ENCODE measurements around the gene WFIKKN1. TPM values are rescaled to one million over a fixed set of nuclear protein-coding genes. Genes with fewer than 3 reads are reported as not detected.
A peak's percentile ranks its signal among the peaks of the same experiment; 100 is the strongest.

Gene WFIKKN1
- total RNA-seq, 5 donors from 2014 or later (not counting 1 experiment from before 2014, with no cell fraction given) = 0.15 to 1.5 (median 1.0) TPM

- peaks cover 0 to 16% (median 15%) of the 10 kb centered on the region in 3 donors for H3K4me1 Mint-ChIP-seq
- no peak overlapping the region for H3K27ac Mint-ChIP-seq
- CTCF ChIA-PET = no interaction called here
- peaks cover 0 to 7% of the 10 kb centered on the region in 2 donors for H3K36me3 ChIP-seq (ENCODE audit: control insufficient read depth in 2 of 2, extremely low read depth in 1 of 2, insufficient read depth in 1 of 2, low read length in 1 of 2)
- 5% methylated on average over 37 of the region's 44 CpGs for WGBS (ENCODE audit: insufficient coverage)
- ATAC-seq (replicated peaks in 1 of 4) (peak; percentile 2 to 11 (median 8)), DNase-seq (no peak)
- no peaks in the 10 kb centered on the region for H3K9me3 ChIP-seq
- peak overlapping the region; percentile 54 to 65 (median 65) for H3K4me3 Mint-ChIP-seq
- no peaks in the 10 kb centered on the region for H3K9me3 Mint-ChIP-seq
- peak overlapping the region in 1 of 2 donors; percentile 74 for H3K4me3 ChIP-seq (ENCODE audit: control insufficient read depth in 1 of 2, extremely low read depth in 1 of 2, low read length in 1 of 2)
- no peaks in the 10 kb centered on the region for H3K27me3 Mint-ChIP-seq
- H3K27me3 ChIP-seq (replicated peaks in 1 of 2; ENCODE audit: control insufficient read depth in 2 of 2, extremely low read depth in 1 of 2, insufficient read depth in 2 of 2, low read length in 1 of 2) = no peaks in the 10 kb centered on the region
- H3K4me1 ChIP-seq (ENCODE audit: control insufficient read depth in 1 of 2, extremely low read depth in 1 of 2, insufficient read depth in 2 of 2, low read length in 2 of 2) = peaks cover 5 to 27% of the 10 kb centered on the region in 2 experiments
- POLR2A ChIA-PET = no interaction called here
- H3K27ac ChIP-seq (ENCODE audit: low read length) = no peak overlapping the region
- H3K36me3 Mint-ChIP-seq = no peaks in the 10 kb centered on the region
These were observed 18.8 kb downstream of the WFIKKN1 start for GRCh38 chr16:649631-650030.

GRCh38 chr16:651844-652243 lies 21.1 kb downstream of the WFIKKN1 start:
- H3K4me3 Mint-ChIP-seq = peak overlapping the region in 1 of 3 donors; percentile 23

GRCh38 chr16:652454-653305 lies 21.9 kb downstream of the WFIKKN1 start:
- ChIA-PET CTCF (no interaction called here), POLR2A (no interaction called here)
- Histone ChIP-seq H3K27me3 (replicated peaks in 1 of 2; ENCODE audit: control insufficient read depth in 2 of 2, extremely low read depth in 1 of 2, insufficient read depth in 2 of 2, low read length in 1 of 2) (no peaks in the 10 kb centered on the region), H3K27ac (ENCODE audit: low read length) (no peak overlapping the region), H3K9me3 (no peaks in the 10 kb centered on the region), H3K4me1 (ENCODE audit: control insufficient read depth in 1 of 2, extremely low read depth in 1 of 2, insufficient read depth in 2 of 2, low read length in 2 of 2) (peaks cover 5 to 20% of the 10 kb centered on the region in 2 experiments), H3K4me3 (ENCODE audit: control insufficient read depth in 1 of 2, extremely low read depth in 1 of 2, low read length in 1 of 2) (no peak overlapping the region), H3K36me3 (ENCODE audit: control insufficient read depth in 2 of 2, extremely low read depth in 1 of 2, insufficient read depth in 1 of 2, low read length in 1 of 2) (peaks cover 0 to 7% of the 10 kb centered on the region in 2 donors)
- no peak for ATAC-seq (replicated peaks in 1 of 4)
- Mint-ChIP-seq H3K9me3 (no peaks in the 10 kb centered on the region), H3K4me1 (peaks cover 0 to 13% (median 13%) of the 10 kb centered on the region in 3 donors), H3K27me3 (no peaks in the 10 kb centered on the region), H3K4me3 (no peak overlapping the region), H3K36me3 (no peaks in the 10 kb centered on the region), H3K27ac (no peak overlapping the region)
- DNase-seq = no peak
- WGBS (ENCODE audit: insufficient coverage) = 93% methylated on average over 24 of the region's 28 CpGs

More at GRCh38 chr16:651844-652243, 21.1 kb downstream of the WFIKKN1 start:
- WGBS (ENCODE audit: insufficient coverage) = 97% methylated on average over 22 of the region's 22 CpGs
- H3K4me3 ChIP-seq (ENCODE audit: control insufficient read depth in 1 of 2, extremely low read depth in 1 of 2, low read length in 1 of 2) = no peak overlapping the region
- ATAC-seq (replicated peaks in 1 of 4) (no peak), DNase-seq (no peak)
- H3K27ac ChIP-seq (ENCODE audit: low read length) = no peak overlapping the region
- no peaks in the 10 kb centered on the region for H3K9me3 ChIP-seq
- H3K27me3 Mint-ChIP-seq = no peaks in the 10 kb centered on the region
- POLR2A ChIA-PET = no interaction called here
- H3K27ac Mint-ChIP-seq = no peak overlapping the region
- no peaks in the 10 kb centered on the region for H3K36me3 Mint-ChIP-seq
- H3K4me1 Mint-ChIP-seq = peaks cover 0 to 14% (median 13%) of the 10 kb centered on the region in 3 donors
- no peaks in the 10 kb centered on the region for H3K27me3 ChIP-seq (replicated peaks in 1 of 2; ENCODE audit: control insufficient read depth in 2 of 2, extremely low read depth in 1 of 2, insufficient read depth in 2 of 2, low read length in 1 of 2)
- H3K36me3 ChIP-seq (ENCODE audit: control insufficient read depth in 2 of 2, extremely low read depth in 1 of 2, insufficient read depth in 1 of 2, low read length in 1 of 2) = peaks cover 0 to 7% of the 10 kb centered on the region in 2 donors
- H3K4me1 ChIP-seq (ENCODE audit: control insufficient read depth in 1 of 2, extremely low read depth in 1 of 2, insufficient read depth in 2 of 2, low read length in 2 of 2) = peaks cover 5 to 25% of the 10 kb centered on the region in 2 experiments
- H3K9me3 Mint-ChIP-seq = no peaks in the 10 kb centered on the region
- CTCF ChIA-PET = no interaction called here

- H3K9me3 ChIP-seq = no peaks in the 10 kb centered on the region
- no peak for ATAC-seq (replicated peaks in 1 of 4)
- H3K4me1 ChIP-seq (ENCODE audit: control insufficient read depth in 1 of 2, extremely low read depth in 1 of 2, insufficient read depth in 2 of 2, low read length in 2 of 2) = peaks cover 0 to 8% of the 10 kb centered on the region in 2 experiments
- H3K4me3 ChIP-seq (ENCODE audit: control insufficient read depth in 1 of 2, extremely low read depth in 1 of 2, low read length in 1 of 2) = no peak overlapping the region
- no peak overlapping the region for H3K27ac Mint-ChIP-seq
- POLR2A ChIA-PET = no interaction called here
- H3K27me3 ChIP-seq (replicated peaks in 1 of 2; ENCODE audit: control insufficient read depth in 2 of 2, extremely low read depth in 1 of 2, insufficient read depth in 2 of 2, low read length in 1 of 2) = no peaks in the 10 kb centered on the region
- H3K27ac ChIP-seq (ENCODE audit: low read length) = no peak overlapping the region
- DNase-seq = no peak
- peaks cover 0 to 5% (median 4%) of the 10 kb centered on the region in 3 donors for H3K4me1 Mint-ChIP-seq
- no peaks in the 10 kb centered on the region for H3K9me3 Mint-ChIP-seq
- no peaks in the 10 kb centered on the region for H3K36me3 Mint-ChIP-seq
- CTCF ChIA-PET = no interaction called here
- H3K4me3 Mint-ChIP-seq = no peak overlapping the region
- 98% methylated on average over 9 of the region's 12 CpGs for WGBS (ENCODE audit: insufficient coverage)
- peaks cover 0 to 7% of the 10 kb centered on the region in 2 donors for H3K36me3 ChIP-seq (ENCODE audit: control insufficient read depth in 2 of 2, extremely low read depth in 1 of 2, insufficient read depth in 1 of 2, low read length in 1 of 2)
- no peaks in the 10 kb centered on the region for H3K27me3 Mint-ChIP-seq
These were observed 23.2 kb downstream of the WFIKKN1 start for GRCh38 chr16:654034-654433.

GRCh38 chr16:657487-657886 lies 26.7 kb downstream of the WFIKKN1 start:
- Mint-ChIP-seq H3K36me3 (no peaks in the 10 kb centered on the region), H3K4me1 (peaks cover 0 to 5% (median 5%) of the 10 kb centered on the region in 3 donors), H3K9me3 (no peaks in the 10 kb centered on the region), H3K27ac (no peak overlapping the region), H3K4me3 (no peak overlapping the region), H3K27me3 (no peaks in the 10 kb centered on the region)
- no peaks in the 10 kb centered on the region for H3K27me3 ChIP-seq (replicated peaks in 1 of 2; ENCODE audit: control insufficient read depth in 2 of 2, extremely low read depth in 1 of 2, insufficient read depth in 2 of 2, low read length in 1 of 2)
- WGBS (ENCODE audit: insufficient coverage) = 98% methylated on average over 22 of the region's 22 CpGs
- ChIA-PET POLR2A (no interaction called here), CTCF (no interaction called here)
- ATAC-seq (replicated peaks in 1 of 4) (no peak), DNase-seq (no peak)
- no peak overlapping the region for H3K27ac ChIP-seq (ENCODE audit: low read length)
- no peaks in the 10 kb centered on the region for H3K9me3 ChIP-seq
- peaks cover 0 to 16% of the 10 kb centered on the region in 2 experiments for H3K4me1 ChIP-seq (ENCODE audit: control insufficient read depth in 1 of 2, extremely low read depth in 1 of 2, insufficient read depth in 2 of 2, low read length in 2 of 2)
- no peaks in the 10 kb centered on the region for H3K36me3 ChIP-seq (ENCODE audit: control insufficient read depth in 2 of 2, extremely low read depth in 1 of 2, insufficient read depth in 1 of 2, low read length in 1 of 2)
- H3K4me3 ChIP-seq (ENCODE audit: control insufficient read depth in 1 of 2, extremely low read depth in 1 of 2, low read length in 1 of 2) = no peak overlapping the region

- Histone ChIP-seq H3K27me3 (replicated peaks in 1 of 2; ENCODE audit: control insufficient read depth in 2 of 2, extremely low read depth in 1 of 2, insufficient read depth in 2 of 2, low read length in 1 of 2) (no peaks in the 10 kb centered on the region), H3K4me1 (ENCODE audit: control insufficient read depth in 1 of 2, extremely low read depth in 1 of 2, insufficient read depth in 2 of 2, low read length in 2 of 2) (peaks cover 0 to 16% of the 10 kb centered on the region in 2 experiments), H3K4me3 (ENCODE audit: control insufficient read depth in 1 of 2, extremely low read depth in 1 of 2, low read length in 1 of 2) (no peak overlapping the region), H3K9me3 (no peaks in the 10 kb centered on the region), H3K27ac (ENCODE audit: low read length) (no peak overlapping the region), H3K36me3 (ENCODE audit: control insufficient read depth in 2 of 2, extremely low read depth in 1 of 2, insufficient read depth in 1 of 2, low read length in 1 of 2) (no peaks in the 10 kb centered on the region)
- Mint-ChIP-seq H3K27ac (no peak overlapping the region), H3K36me3 (no peaks in the 10 kb centered on the region), H3K4me1 (peaks cover 0 to 7% (median 5%) of the 10 kb centered on the region in 3 donors), H3K9me3 (no peaks in the 10 kb centered on the region), H3K4me3 (no peak overlapping the region), H3K27me3 (no peaks in the 10 kb centered on the region)
- WGBS (ENCODE audit: insufficient coverage) = 94% methylated on average over 31 of the region's 35 CpGs
- DNase-seq (no peak), ATAC-seq (replicated peaks in 1 of 4) (no peak)
- POLR2A ChIA-PET = no interaction called here
- CTCF ChIA-PET = interaction anchor here in 1 of 2 donors (0.5 kb wide), 1 partner anchor 321 kb away, joined by 6 read pairs; no protein-coding TSS in a partner anchor
These were observed 28.1 kb downstream of the WFIKKN1 start for GRCh38 chr16:658679-659571.
